ENCODE results near the gene ZNRF1.

DNA sequence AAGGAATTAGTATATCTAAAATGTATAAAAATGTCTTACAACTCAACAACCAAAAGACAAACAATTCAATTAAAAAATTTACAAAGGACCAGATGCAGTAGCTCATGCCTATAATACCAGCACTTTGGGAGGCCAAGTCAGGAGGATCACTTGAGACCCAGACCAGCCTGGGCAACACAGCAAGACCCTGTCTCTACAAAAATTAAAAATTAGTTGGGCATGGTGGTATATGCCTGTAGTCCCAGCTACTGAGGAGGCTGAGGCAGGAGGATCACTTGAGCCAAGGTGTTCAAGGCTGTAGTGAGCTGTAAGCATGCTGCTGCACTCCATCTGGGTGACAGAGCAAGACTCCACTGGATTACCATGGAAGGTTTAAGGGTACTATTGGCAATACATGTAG, 33.8 kb downstream of the ZNRF1 start:
- TF ChIP-seq POLR2A (IDR thresholded peaks at IDR 0.05), result no peak
- no peak for TF ChIP-seq EP300 (IDR thresholded peaks at IDR 0.05)
- TF ChIP-seq, protein P1, sequence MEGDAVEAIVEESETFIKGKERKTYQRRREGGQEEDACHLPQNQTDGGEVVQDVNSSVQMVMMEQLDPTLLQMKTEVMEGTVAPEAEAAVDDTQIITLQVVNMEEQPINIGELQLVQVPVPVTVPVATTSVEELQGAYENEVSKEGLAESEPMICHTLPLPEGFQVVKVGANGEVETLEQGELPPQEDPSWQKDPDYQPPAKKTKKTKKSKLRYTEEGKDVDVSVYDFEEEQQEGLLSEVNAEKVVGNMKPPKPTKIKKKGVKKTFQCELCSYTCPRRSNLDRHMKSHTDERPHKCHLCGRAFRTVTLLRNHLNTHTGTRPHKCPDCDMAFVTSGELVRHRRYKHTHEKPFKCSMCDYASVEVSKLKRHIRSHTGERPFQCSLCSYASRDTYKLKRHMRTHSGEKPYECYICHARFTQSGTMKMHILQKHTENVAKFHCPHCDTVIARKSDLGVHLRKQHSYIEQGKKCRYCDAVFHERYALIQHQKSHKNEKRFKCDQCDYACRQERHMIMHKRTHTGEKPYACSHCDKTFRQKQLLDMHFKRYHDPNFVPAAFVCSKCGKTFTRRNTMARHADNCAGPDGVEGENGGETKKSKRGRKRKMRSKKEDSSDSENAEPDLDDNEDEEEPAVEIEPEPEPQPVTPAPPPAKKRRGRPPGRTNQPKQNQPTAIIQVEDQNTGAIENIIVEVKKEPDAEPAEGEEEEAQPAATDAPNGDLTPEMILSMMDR (IDR thresholded peaks at IDR 0.05), result no peak
- no peak for TF ChIP-seq POLR2AphosphoS5 (IDR thresholded peaks at IDR 0.05)

Measured in suprapubic skin (tissue), 4 donors.